Stomach (tissue), 9 donors: ENCODE data around the gene FOXJ3. TPM values are rescaled to one million over a fixed set of nuclear protein-coding genes. Genes with fewer than 3 reads are reported as not detected.

Experiments used
- DNase-seq, 2 donors: peaks; one replicate each; pipeline versions ENCODE4 v3.0.0 to v3.0.0-alpha.2; 2013 to 2019
- H3K27ac ChIP-seq, 5 donors: fragments of 200-600 bp in 4 of 5; sonication (generic) in 4 of 5; one replicate each; pipeline ENCODE4 v1.5.1; 2013 to 2019; ENCODE audit warnings: mild to moderate bottlenecking in 1 of 5, moderate library complexity in 1 of 5
- H3K27me3 ChIP-seq, 3 donors: fragments of 200-600 bp; sonication (generic); one replicate each; pipeline ENCODE4 v1.5.1; 2017 to 2019; ENCODE audit warnings: mixed run types in 1 of 3
- H3K36me3 ChIP-seq, 4 donors: fragments of 200-600 bp; sonication (generic); 1 replicate in 3 of 4; 2 replicates in 1 of 4; pipeline ENCODE4 v1.5.1; 2016 to 2019
- H3K4me1 ChIP-seq, 4 donors: fragments of 200-600 bp; sonication (generic); one replicate each; pipeline ENCODE4 v1.5.1; 2016 to 2019
- H3K4me3 ChIP-seq, 4 donors: fragments of 200-600 bp; sonication (generic) in 3 of 4; one replicate each; pipeline ENCODE4 v1.5.1; 2016 to 2019; ENCODE audit warnings: mild to moderate bottlenecking in 1 of 4
- H3K9me3 ChIP-seq, 4 donors: fragments of 200-600 bp; sonication (generic); one replicate each; pipeline ENCODE4 v1.5.1; 2016 to 2019
- CTCF ChIP-seq, 7 experiments: fragments of 450-650 bp in 4 of 7; fragments of 200-600 bp in 3 of 7; sonication (generic) in 3 of 7; IDR thresholded peaks; one replicate each; pipeline ENCODE4 v1.5.1; 2016 to 2019; ENCODE audit warnings: antibody characterized with exemption in 7 of 7, control low read depth in 2 of 7, mild to moderate bottlenecking in 1 of 7
- EP300 ChIP-seq: sonication (generic); formaldehyde crosslinking; IDR thresholded peaks from one replicate; pipeline ENCODE4 v1.6.1; 2017; ENCODE audit warnings: antibody characterized with exemption
- POLR2A ChIP-seq, 4 donors: fragments of 450-650 bp; IDR thresholded peaks; one replicate each; pipeline ENCODE4 v1.6.1; 2016; ENCODE audit warnings: antibody characterized with exemption in 4 of 4, control low read depth in 2 of 4, mild to moderate bottlenecking in 1 of 4, moderate library complexity in 1 of 4
- POLR2AphosphoS5 ChIP-seq, 3 donors: sonication (generic); formaldehyde crosslinking; IDR thresholded peaks; one replicate each; pipeline ENCODE4 v1.6.1; 2016; ENCODE audit warnings: antibody characterized with exemption in 3 of 3
- WGBS, 5 donors: extraction: QIAGEN DNeasy Blood & Tissue Kit in 3 of 5; methylation state at CpG; one replicate each; pipeline versions ENCODE4 v1.1.5 to v1.1.7; 2013 to 2018; 5-methylcytosine and 5-hydroxymethylcytosine counted together
- intact Hi-C: fragments of 100-400 bp; cut with DNase I; formaldehyde crosslinking; loops from one replicate; pipeline ENCODE4 v1.15.1; 2023; ENCODE audit warnings: low total_unique reads
- polyA plus RNA-seq, 3 donors: library from polyadenylated mRNA; stranded (reverse); fragments of 200-250 nt; gene quantifications; one replicate each; pipeline ENCODE4 v1.2.3, GENCODE V29; 2013
- total RNA-seq, 5 donors: library from RNA; depleted of rRNA; stranded (reverse); fragments of >200 nt; gene quantifications; one replicate each; pipeline versions ENCODE4 v1.1.0 to v1.2.3, GENCODE V29; 2014 to 2016
- donor health status: healthy with polysubstance abuse.
- donor health status: Bipolar disorder and iron deficiency.
- donor health status: healthy.

The FOXJ3 gene
- total and polyA plus RNA-seq, 8 donors: 8.3 to 57.3 (median 12.3) TPM

- no peak overlapping the region for H3K27ac ChIP-seq
- intact Hi-C loops: no loop called here
- H3K4me3 ChIP-seq: no peak overlapping the region
- no peaks in the 10 kb centered on the region for H3K9me3 ChIP-seq
- no peaks in the 10 kb centered on the region for H3K27me3 ChIP-seq
- peaks cover 52 to 92% (median 76%) of the 10 kb centered on the region in 4 donors for H3K4me1 ChIP-seq
- no peak for DNase-seq
- 54 to 90% (median 85%) methylated on average over 2 of the region's 2 CpGs for WGBS, 5 donors
- TF ChIP-seq EP300 (no peak), POLR2AphosphoS5 (IDR thresholded peaks at IDR 0.05) (no peak), CTCF (IDR thresholded peaks at IDR 0.05) (no peak), POLR2A (IDR thresholded peaks at IDR 0.05) (no peak)
- no peaks in the 10 kb centered on the region for H3K36me3 ChIP-seq
These were observed 18.7 kb downstream of the FOXJ3 start for GRCh38 chr1:42316292-42316691.

DNA sequence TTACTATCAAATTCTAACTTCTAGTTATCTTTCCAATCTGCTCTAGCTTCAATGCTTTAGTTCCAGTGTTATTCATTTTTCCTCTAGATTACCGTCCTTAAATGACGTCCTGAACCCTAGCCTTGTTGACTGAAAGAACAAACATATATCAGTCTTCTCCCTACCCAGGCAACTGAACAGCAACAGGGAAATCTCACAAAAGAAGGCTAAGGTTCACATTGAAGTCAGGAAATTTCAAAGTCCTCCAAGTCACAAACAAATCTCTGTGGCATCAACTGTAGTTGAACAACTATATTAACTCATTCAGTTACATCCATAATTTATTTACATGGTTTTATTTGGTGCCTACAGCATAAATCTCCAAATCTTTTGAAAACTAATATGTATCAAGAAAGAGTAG lies 19.5 kb downstream of the FOXJ3 start:
- Histone ChIP-seq H3K4me1 (peaks cover 44 to 84% (median 69%) of the 10 kb centered on the region in 4 donors), H3K9me3 (no peaks in the 10 kb centered on the region), H3K4me3 (no peak overlapping the region), H3K36me3 (no peaks in the 10 kb centered on the region), H3K27me3 (no peaks in the 10 kb centered on the region), H3K27ac (no peak overlapping the region)
- intact Hi-C loops: no loop called here
- no peak for TF ChIP-seq CTCF (IDR thresholded peaks at IDR 0.05)
- no peak for TF ChIP-seq POLR2A (IDR thresholded peaks at IDR 0.05)
- TF ChIP-seq POLR2AphosphoS5 (IDR thresholded peaks at IDR 0.05): no peak
- TF ChIP-seq EP300: no peak
- 15 to 49% (median 27%) methylated on average over 2 of the region's 2 CpGs for WGBS, 5 donors
- DNase-seq: no peak

DNA sequence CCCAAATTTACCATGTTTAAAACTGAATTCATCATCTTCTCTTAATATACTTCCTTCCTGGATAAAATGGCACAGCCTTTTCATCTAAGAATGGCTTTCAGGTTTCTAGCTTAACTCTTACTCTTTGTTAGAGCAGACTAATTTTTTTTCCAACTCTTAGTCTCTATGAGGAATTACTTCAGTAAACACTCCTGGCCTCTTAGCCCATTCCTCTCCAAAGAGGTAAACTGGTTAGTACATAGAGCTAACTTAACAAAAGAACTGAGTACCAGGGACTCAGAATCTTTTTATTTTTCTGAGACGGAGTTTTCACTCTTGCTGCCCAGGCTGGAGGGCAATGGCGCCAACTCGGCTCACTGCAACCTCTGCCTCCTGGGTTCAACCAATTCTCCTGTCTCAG lies 21.1 kb downstream of the FOXJ3 start:
- Histone ChIP-seq H3K27ac (no peak overlapping the region), H3K9me3 (no peaks in the 10 kb centered on the region), H3K4me3 (no peak overlapping the region), H3K4me1 (peaks cover 30 to 69% (median 54%) of the 10 kb centered on the region in 4 donors), H3K27me3 (no peaks in the 10 kb centered on the region), H3K36me3 (peaks cover 0 to 8% (median 0%) of the 10 kb centered on the region in 4 donors)
- intact Hi-C loops: no loop called here
- WGBS, 5 donors: 85 to 94% (median 92%) methylated on average over 3 of the region's 3 CpGs
- TF ChIP-seq POLR2AphosphoS5 (IDR thresholded peaks at IDR 0.05): no peak
- DNase-seq: no peak

DNA sequence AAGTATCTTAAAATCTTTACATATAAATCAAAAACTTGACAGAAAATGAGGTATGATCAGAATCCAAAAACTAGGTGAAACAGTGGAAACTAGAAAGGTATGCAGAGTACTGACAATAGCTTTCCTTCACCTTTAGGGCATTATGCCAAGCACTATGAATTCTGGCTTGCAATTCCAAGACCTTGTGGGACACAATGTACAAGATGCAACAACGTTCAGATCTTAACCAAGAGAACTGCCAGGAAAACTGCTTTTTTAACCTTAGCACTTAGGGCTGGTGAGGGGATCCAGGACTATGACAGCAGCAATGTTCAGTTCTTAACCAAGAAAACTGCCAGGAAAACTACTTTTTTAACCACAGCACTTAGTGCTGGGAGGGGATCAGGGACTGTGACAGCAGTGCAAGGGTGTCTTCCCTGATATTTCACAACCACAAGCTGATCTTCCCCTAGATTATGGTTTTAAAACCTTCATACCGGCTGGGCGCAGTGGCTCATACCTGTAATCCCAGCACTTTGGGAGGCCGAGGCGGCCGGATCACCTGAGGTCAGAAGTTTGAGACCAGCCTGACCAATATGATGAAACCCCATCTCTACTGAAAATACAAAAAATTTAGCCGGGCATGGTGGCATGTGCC lies 22.3 kb downstream of the FOXJ3 start:
- TF ChIP-seq POLR2AphosphoS5 (IDR thresholded peaks at IDR 0.05) (no peak), CTCF (IDR thresholded peaks at IDR 0.05) (no peak)
- Histone ChIP-seq H3K4me3 (no peak overlapping the region), H3K27me3 (no peaks in the 10 kb centered on the region), H3K4me1 (peaks cover 30 to 57% (median 46%) of the 10 kb centered on the region in 4 donors), H3K9me3 (no peaks in the 10 kb centered on the region), H3K27ac (peak overlapping the region in 1 of 5 donors; percentile 40), H3K36me3 (peaks cover 0 to 8% (median 0%) of the 10 kb centered on the region in 4 donors)
- intact Hi-C loops: no loop called here
- WGBS, 5 donors: 54 to 66% (median 58%) methylated on average over 7 of the region's 7 CpGs
- DNase-seq: no peak

GRCh38 chr1:42311897-42312296 lies 23.1 kb downstream of the FOXJ3 start:
- no peaks in the 10 kb centered on the region for H3K9me3 ChIP-seq
- intact Hi-C loops: no loop called here
- WGBS, 5 donors: 88 to 94% (median 91%) methylated on average over 4 of the region's 4 CpGs

More at GRCh38 chr1:42311897-42312296, 23.1 kb downstream of the FOXJ3 start:
- H3K27ac ChIP-seq: no peak overlapping the region
- no peak overlapping the region for H3K4me3 ChIP-seq
- TF ChIP-seq POLR2AphosphoS5 (IDR thresholded peaks at IDR 0.05) (no peak), CTCF (IDR thresholded peaks at IDR 0.05) (no peak), EP300 (no peak)
- H3K36me3 ChIP-seq: peaks cover 0 to 8% (median 0%) of the 10 kb centered on the region in 4 donors
- no peak for DNase-seq
- no peaks in the 10 kb centered on the region for H3K27me3 ChIP-seq
- peaks cover 30 to 53% (median 43%) of the 10 kb centered on the region in 4 donors for H3K4me1 ChIP-seq
